ENCODE data around the gene LMNB1. TPM values are rescaled to one million over a fixed set of nuclear protein-coding genes. Genes with fewer than 3 reads are reported as not detected.
"Not testable (repeated sequence)": the region's sequence is repeated elsewhere in the genome, so short reads cannot be mapped to it uniquely, and the experiment has no call there.

The LMNB1 gene
- total and polyA plus RNA-seq, 2 experiments from 2014 or later = 17.9 to 186 TPM

- Histone ChIP-seq H3K27ac (peak overlapping the region; percentile 85), H3K4me1 (ENCODE audit: low read depth) (peaks cover 5% of the 10 kb centered on the region), H3K9me3 (ENCODE audit: low read depth) (no peaks in the 10 kb centered on the region), H3K4me3 (peak overlapping the region; percentile 62), H3K36me3 (no peaks in the 10 kb centered on the region), H3K27me3 (no peaks in the 10 kb centered on the region)
- TF ChIP-seq CTCF (IDR thresholded peaks at IDR 0.05; ENCODE audit: low read depth, low read length) = peak; percentile 18
- DNase-seq (ENCODE audit: low read depth in 1 of 2, low spot score in 1 of 2) = peak; percentile 70 to 79
Measured at GRCh38 chr5:126777257-126777974, 480 bp downstream of the LMNB1 start.

GRCh38 chr5:126777975-126778674, 1.2 kb downstream of the LMNB1 start:
- Histone ChIP-seq H3K4me3 (peak overlapping the region; percentile 62), H3K4me1 (ENCODE audit: low read depth) (peaks cover 5% of the 10 kb centered on the region), H3K27me3 (no peaks in the 10 kb centered on the region), H3K27ac (peak overlapping the region; percentile 85), H3K9me3 (ENCODE audit: low read depth) (no peaks in the 10 kb centered on the region), H3K36me3 (no peaks in the 10 kb centered on the region)
- peak; percentile 94 to 98 for DNase-seq (ENCODE audit: low read depth in 1 of 2, low spot score in 1 of 2)
- TF ChIP-seq CTCF (IDR thresholded peaks at IDR 0.05; ENCODE audit: low read depth, low read length) = no peak

GRCh38 chr5:126778675-126779403, 1.9 kb downstream of the LMNB1 start:
- TF ChIP-seq CTCF (IDR thresholded peaks at IDR 0.05; ENCODE audit: low read depth, low read length) = no peak
- no peaks in the 10 kb centered on the region for H3K27me3 ChIP-seq
- peaks cover 5% of the 10 kb centered on the region for H3K4me1 ChIP-seq (ENCODE audit: low read depth)
- H3K4me3 ChIP-seq = peak overlapping the region; percentile 62
- no peak for DNase-seq (ENCODE audit: low read depth in 1 of 2, low spot score in 1 of 2)
- H3K9me3 ChIP-seq (ENCODE audit: low read depth) = no peaks in the 10 kb centered on the region
- peak overlapping the region; percentile 79 for H3K27ac ChIP-seq
- H3K36me3 ChIP-seq = no peaks in the 10 kb centered on the region

- H3K27ac ChIP-seq = no peak overlapping the region
- H3K4me3 ChIP-seq = no peak overlapping the region
- H3K36me3 ChIP-seq = no peaks in the 10 kb centered on the region
- peak; percentile 65 for TF ChIP-seq CTCF (IDR thresholded peaks at IDR 0.05; ENCODE audit: low read depth, low read length)
- no peaks in the 10 kb centered on the region for H3K9me3 ChIP-seq (ENCODE audit: low read depth)
- DNase-seq (ENCODE audit: low read depth in 1 of 2, low spot score in 1 of 2) = peak; percentile 65 to 84
- no peaks in the 10 kb centered on the region for H3K27me3 ChIP-seq
- H3K4me1 ChIP-seq (ENCODE audit: low read depth) = peaks cover 5% of the 10 kb centered on the region
Measured at GRCh38 chr5:126780165-126780827, 3.4 kb downstream of the LMNB1 start.

- not testable (repeated sequence) for DNase-seq (ENCODE audit: low read depth in 1 of 2, low spot score in 1 of 2); H3K27ac ChIP-seq; H3K9me3 ChIP-seq (ENCODE audit: low read depth); H3K4me3 ChIP-seq; H3K36me3 ChIP-seq; H3K4me1 ChIP-seq (ENCODE audit: low read depth); H3K27me3 ChIP-seq
Measured at GRCh38 chr5:126788409-126788808, 11.5 kb downstream of the LMNB1 start.

Data from cardiac muscle cell (in vitro differentiated cells and primary cell).